Panc1 (cell line): ENCODE measurements around the gene MDN1. TPM values are rescaled to one million over a fixed set of nuclear protein-coding genes. Genes with fewer than 3 reads are reported as not detected.

ENCODE experiments used
- ATAC-seq: fragments of 200-7000 bp; cut with Tn5 transposase; 2 replicates; pipeline ENCODE4 v1.9.1; 2020; ENCODE audit warnings: mild to moderate bottlenecking, moderate library complexity
- BruUV-seq: library from RNA; stranded (reverse); fragments of 400-500 nt; replicated peaks from 2 replicates; lab custom pipeline; 2021; lab: Mats Ljungman, UMichigan
- CTCF ChIA-PET: fragments of 300-600 bp; sonication (Branson Sonifier 250); formaldehyde crosslinking; loops from one replicate; lab custom pipeline; 2022; ENCODE audit warnings: antibody characterized with exemption; lab: Charles Lee
- POLR2A ChIA-PET: fragments of 300-600 bp; sonication (Branson Sonifier 250); formaldehyde crosslinking; loops from one replicate; lab custom pipeline; 2022; ENCODE audit warnings: antibody characterized with exemption; lab: Charles Lee
- DNase-seq: peaks from one replicate; pipeline ENCODE4 v3.0.0-alpha.2; 2010; ENCODE audit warnings: low read depth, low spot score
- H3K27ac ChIP-seq: 2 replicates; pipeline ENCODE4 v1.5.1; 2011; ENCODE audit warnings: mild to moderate bottlenecking, low read length, inconsistent platforms
- H3K27me3 ChIP-seq: fragments of 200-500 bp; sonication (Bioruptor generic); 2 replicates; pipeline ENCODE4 v1.6.0; 2014; ENCODE audit warnings: low read length, inconsistent platforms; ENCODE audit not compliant: control insufficient read depth, insufficient read depth
- H3K36me3 ChIP-seq: fragments of 200-500 bp; sonication (Bioruptor generic); 2 replicates; pipeline ENCODE4 v1.5.1; 2014; ENCODE audit warnings: inconsistent platforms, mild to moderate bottlenecking, low read length, moderate library complexity; ENCODE audit not compliant: control insufficient read depth, insufficient read depth
- H3K4me1 ChIP-seq: 2 replicates; pipeline ENCODE4 v1.5.1; 2011; ENCODE audit warnings: inconsistent platforms, mild to moderate bottlenecking, low read length, moderate library complexity; ENCODE audit not compliant: control insufficient read depth, insufficient read depth
- H3K4me3 ChIP-seq, 2 experiments: 2 replicates each; pipeline ENCODE4 v1.5.1; 2011 to 2012; ENCODE audit warnings: low read depth in 2 of 2, low read length in 2 of 2, mild to moderate bottlenecking in 2 of 2, inconsistent platforms in 1 of 2, moderate library complexity in 1 of 2
- H3K9me3 ChIP-seq: fragments of 200-500 bp; sonication (Bioruptor generic); 2 replicates; pipeline ENCODE4 v1.5.1; 2014; ENCODE audit warnings: low read depth, mild to moderate bottlenecking, inconsistent platforms, low read length, moderate library complexity; ENCODE audit not compliant: control insufficient read depth, insufficient read depth
- POLR2AphosphoS5 ChIP-seq: IDR thresholded peaks from 2 replicates; pipeline ENCODE4 v1.6.1; 2012; ENCODE audit warnings: mild to moderate bottlenecking, low read depth, low read length, moderate library complexity
- SIN3A ChIP-seq: IDR thresholded peaks from 2 replicates; pipeline ENCODE4 v1.6.1; 2012; ENCODE audit warnings: low read depth, mild to moderate bottlenecking, low read length, moderate library complexity, borderline replicate concordance; ENCODE audit not compliant: insufficient read depth
- TCF7L2 ChIP-seq: IDR thresholded peaks from 2 replicates; pipeline ENCODE4 v1.6.1; 2011; ENCODE audit warnings: mild to moderate bottlenecking, low read depth, low read length, inconsistent platforms
- in situ Hi-C: cut with HindIII; loops from 2 replicates; pipeline ENCODE4 v1.10.0; 2016; ENCODE audit warnings: low sequenced_read_pairs, low pct_unique_long_range_greater_than_20kb
- intact Hi-C: fragments of 100-400 bp; cut with micrococcal nuclease; formaldehyde crosslinking; loops from one replicate; pipeline ENCODE4 v1.10.0; 2022; ENCODE audit not compliant: unreplicated experiment
- total RNA-seq: library from RNA; stranded (reverse); gene quantifications from one replicate; pipeline ENCODE4 v1.2.1, GENCODE V29; 2021; ENCODE audit not compliant: unreplicated experiment
- TF ChIP-seq, protein P1 (sequence below): fragments of 450-650 bp; IDR thresholded peaks from 2 replicates; pipeline ENCODE4 v1.5.1; 2017; ENCODE audit warnings: mild to moderate bottlenecking
- TF ChIP-seq, protein P2 (sequence below), 2 experiments: IDR thresholded peaks; 2 replicates each; pipeline ENCODE4 v1.6.1; 2011 to 2012; ENCODE audit warnings: low read depth in 2 of 2, control low read depth in 1 of 2, low read length in 1 of 2, mild to moderate bottlenecking in 1 of 2, moderate library complexity in 1 of 2; ENCODE audit not compliant: insufficient read depth in 1 of 2

The MDN1 gene
- total RNA-seq, 1 experiment from 2014 or later = 47.8 TPM

DNA sequence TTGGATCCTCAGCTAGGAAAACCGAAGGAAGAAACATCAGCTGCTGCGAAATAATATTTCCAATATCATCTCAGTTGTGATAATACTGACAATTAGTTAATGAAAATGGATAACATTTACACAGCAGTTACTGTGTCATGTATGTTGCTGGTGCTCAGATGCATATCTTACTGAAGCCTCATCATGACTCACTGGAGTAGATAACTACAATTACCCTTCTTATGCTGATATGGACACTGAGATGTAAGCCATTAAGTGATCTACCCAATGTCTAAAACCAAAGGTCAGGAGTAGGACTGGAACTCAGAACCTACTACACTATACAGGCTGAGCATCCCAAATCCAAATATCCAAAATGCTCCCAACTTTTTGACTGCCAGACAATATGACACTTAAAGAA lies 126.4 kb downstream of the MDN1 start:
- Histone ChIP-seq H3K27me3 (no peaks in the 10 kb centered on the region), H3K27ac (no peak overlapping the region), H3K4me3 (no peak overlapping the region), H3K36me3 (peaks cover 45% of the 10 kb centered on the region), H3K4me1 (no peaks in the 10 kb centered on the region), H3K9me3 (no peaks in the 10 kb centered on the region)
- POLR2A ChIA-PET = no interaction called here
- no peak for DNase-seq
- TF ChIP-seq, protein P1, sequence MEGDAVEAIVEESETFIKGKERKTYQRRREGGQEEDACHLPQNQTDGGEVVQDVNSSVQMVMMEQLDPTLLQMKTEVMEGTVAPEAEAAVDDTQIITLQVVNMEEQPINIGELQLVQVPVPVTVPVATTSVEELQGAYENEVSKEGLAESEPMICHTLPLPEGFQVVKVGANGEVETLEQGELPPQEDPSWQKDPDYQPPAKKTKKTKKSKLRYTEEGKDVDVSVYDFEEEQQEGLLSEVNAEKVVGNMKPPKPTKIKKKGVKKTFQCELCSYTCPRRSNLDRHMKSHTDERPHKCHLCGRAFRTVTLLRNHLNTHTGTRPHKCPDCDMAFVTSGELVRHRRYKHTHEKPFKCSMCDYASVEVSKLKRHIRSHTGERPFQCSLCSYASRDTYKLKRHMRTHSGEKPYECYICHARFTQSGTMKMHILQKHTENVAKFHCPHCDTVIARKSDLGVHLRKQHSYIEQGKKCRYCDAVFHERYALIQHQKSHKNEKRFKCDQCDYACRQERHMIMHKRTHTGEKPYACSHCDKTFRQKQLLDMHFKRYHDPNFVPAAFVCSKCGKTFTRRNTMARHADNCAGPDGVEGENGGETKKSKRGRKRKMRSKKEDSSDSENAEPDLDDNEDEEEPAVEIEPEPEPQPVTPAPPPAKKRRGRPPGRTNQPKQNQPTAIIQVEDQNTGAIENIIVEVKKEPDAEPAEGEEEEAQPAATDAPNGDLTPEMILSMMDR = no peak
- TF ChIP-seq, protein P2, sequence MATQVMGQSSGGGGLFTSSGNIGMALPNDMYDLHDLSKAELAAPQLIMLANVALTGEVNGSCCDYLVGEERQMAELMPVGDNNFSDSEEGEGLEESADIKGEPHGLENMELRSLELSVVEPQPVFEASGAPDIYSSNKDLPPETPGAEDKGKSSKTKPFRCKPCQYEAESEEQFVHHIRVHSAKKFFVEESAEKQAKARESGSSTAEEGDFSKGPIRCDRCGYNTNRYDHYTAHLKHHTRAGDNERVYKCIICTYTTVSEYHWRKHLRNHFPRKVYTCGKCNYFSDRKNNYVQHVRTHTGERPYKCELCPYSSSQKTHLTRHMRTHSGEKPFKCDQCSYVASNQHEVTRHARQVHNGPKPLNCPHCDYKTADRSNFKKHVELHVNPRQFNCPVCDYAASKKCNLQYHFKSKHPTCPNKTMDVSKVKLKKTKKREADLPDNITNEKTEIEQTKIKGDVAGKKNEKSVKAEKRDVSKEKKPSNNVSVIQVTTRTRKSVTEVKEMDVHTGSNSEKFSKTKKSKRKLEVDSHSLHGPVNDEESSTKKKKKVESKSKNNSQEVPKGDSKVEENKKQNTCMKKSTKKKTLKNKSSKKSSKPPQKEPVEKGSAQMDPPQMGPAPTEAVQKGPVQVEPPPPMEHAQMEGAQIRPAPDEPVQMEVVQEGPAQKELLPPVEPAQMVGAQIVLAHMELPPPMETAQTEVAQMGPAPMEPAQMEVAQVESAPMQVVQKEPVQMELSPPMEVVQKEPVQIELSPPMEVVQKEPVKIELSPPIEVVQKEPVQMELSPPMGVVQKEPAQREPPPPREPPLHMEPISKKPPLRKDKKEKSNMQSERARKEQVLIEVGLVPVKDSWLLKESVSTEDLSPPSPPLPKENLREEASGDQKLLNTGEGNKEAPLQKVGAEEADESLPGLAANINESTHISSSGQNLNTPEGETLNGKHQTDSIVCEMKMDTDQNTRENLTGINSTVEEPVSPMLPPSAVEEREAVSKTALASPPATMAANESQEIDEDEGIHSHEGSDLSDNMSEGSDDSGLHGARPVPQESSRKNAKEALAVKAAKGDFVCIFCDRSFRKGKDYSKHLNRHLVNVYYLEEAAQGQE (IDR thresholded peaks at IDR 0.05; ENCODE audit: insufficient read depth in 1 of 2, low read depth in 2 of 2, low read length in 1 of 2) = no peak
- no peak for TF ChIP-seq SIN3A
- TF ChIP-seq POLR2AphosphoS5 = no peak
- no peak for TF ChIP-seq TCF7L2
- intact Hi-C loops (no loop called here), in situ Hi-C loops (no loop called here)
- BruUV-seq = no TSS peak
- CTCF ChIA-PET = no interaction called here
- ATAC-seq = no peak

DNA sequence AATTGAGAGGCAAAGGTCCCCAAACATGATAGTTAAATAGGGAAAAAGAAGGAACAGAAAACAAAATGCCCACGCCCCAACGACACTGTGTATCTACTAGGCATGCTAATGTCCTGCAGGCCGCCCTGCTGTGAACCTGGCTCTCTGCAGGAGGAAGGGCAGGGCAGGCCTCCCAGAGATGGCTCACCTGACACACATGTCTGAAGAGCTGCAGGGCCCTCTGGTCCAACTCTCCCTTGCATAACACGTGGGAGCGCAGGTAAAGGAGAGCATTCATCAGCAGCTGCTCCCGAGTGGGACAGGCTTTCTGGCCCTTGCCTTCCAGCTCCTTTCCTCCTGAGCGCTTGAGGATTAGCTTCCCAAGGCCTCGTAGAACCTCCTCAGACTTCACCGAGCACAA lies 127.3 kb downstream of the MDN1 start:
- H3K36me3 ChIP-seq = peaks cover 47% of the 10 kb centered on the region
- no peak for DNase-seq
- intact Hi-C loops (no loop called here), in situ Hi-C loops (no loop called here)
- no peaks in the 10 kb centered on the region for H3K27me3 ChIP-seq
- ChIA-PET CTCF (no interaction called here), POLR2A (no interaction called here)
- H3K27ac ChIP-seq = no peak overlapping the region
- no peak overlapping the region for H3K4me3 ChIP-seq
- no peak for ATAC-seq
- H3K4me1 ChIP-seq = no peaks in the 10 kb centered on the region
- no TSS peak for BruUV-seq
- H3K9me3 ChIP-seq = no peaks in the 10 kb centered on the region
- TF ChIP-seq, protein P1 = no peak
- TF ChIP-seq POLR2AphosphoS5 (no peak), SIN3A (no peak), TCF7L2 (no peak)
- TF ChIP-seq, protein P2 (IDR thresholded peaks at IDR 0.05; ENCODE audit: insufficient read depth in 1 of 2, low read depth in 2 of 2, low read length in 1 of 2) = no peak
